Activated T-cell treated with anti-CD3 and anti-CD28 coated beads for 24 hours (primary cell): ENCODE results near the gene MBOAT1.

Experiments
- DNase-seq: peaks from one replicate; pipeline ENCODE4 v3.0.0-alpha.2; 2020; ENCODE audit warnings: low read depth

The MBOAT1 gene

DNA sequence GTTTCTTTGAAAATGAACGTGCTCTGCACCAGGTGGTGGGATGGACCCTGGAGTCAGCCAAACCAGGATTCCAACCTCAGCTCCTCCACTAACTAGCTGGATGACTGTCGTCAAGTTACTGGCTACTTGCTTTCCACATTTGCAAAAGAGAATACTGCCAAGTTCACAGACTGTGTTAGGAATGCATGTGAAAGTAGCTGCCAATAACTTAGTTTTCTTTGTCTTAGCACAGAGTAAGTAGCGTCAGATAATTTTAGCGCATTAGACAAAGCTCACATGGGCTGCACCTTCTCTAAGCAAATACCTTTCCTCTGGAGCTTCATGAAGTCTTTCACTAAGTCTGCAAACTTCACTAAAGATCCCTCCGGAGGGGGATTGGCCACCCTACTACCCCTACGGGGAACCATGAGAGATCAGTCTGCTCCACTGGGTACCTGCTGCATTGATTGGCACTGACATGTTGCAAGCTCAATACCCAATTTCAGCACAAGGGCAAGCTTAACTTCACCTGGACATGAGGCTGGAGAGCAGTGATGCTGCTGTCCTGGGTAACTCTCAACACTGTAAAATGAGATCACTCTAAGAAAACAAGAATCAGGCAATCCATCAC is 113.9 kb downstream of the MBOAT1 start:
- no peak for DNase-seq

DNA sequence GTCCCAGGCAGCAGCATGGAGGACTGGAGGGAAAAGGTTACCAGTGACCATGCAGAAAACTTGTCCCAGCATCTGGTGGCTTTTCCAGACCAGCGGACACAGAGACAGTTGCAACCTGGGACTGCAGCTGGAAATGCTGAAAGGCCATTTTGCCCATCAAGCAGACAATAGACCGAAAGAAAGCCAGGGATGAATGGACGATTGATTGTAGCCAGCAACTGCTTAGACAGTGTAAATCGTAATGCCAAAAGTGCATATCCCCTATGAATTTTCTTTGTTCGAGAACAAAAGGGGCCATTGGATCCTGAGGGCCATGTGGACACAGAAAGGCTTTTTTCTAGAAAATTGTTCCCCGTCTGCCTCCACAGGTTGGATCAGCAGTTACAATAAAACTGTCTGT is 115.7 kb downstream of the MBOAT1 start:
- DNase-seq: no peak

DNA sequence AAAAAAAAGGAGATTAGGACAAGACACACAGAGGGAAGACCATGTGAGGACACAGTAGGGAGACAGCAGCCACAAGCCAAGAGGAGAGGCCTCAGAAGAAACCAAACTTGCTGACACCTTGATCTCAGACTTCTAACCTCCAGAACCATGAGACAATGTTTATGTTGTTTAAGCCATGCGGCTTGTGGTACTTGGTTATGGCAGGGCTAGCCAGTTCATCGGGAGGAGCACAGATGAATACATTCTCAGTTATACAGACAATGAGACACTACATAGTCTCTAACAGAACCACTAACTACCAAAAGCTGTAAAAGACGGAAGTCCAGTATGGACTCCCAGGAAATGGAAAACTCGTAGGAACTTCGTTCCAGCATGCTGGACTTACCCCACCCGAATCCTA is 116.8 kb downstream of the MBOAT1 start:
- DNase-seq: no peak

DNA sequence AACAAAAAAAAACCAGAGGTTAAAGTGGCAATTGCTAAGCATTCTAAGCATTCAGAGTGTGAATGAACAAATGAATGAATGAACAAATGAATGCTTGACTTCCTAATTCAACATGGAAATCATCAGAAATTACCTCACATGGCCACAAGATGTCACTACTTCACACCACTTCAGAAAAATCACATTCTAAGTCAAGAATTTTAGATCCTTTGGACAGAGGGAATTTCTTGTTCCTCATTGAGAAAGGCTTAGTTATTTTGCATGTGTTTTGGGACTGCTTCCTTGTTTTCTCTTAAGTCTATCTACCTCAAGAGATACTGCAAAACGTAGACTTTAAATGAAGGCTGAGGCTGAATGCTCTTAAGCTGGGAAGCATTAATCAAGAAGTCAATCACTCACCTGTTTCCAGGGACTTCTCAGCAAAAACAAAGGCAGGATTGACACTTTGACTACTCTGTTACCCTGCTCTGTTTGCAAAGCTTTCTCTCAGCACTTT is 120.2 kb downstream of the MBOAT1 start:
- DNase-seq: no peak

DNA sequence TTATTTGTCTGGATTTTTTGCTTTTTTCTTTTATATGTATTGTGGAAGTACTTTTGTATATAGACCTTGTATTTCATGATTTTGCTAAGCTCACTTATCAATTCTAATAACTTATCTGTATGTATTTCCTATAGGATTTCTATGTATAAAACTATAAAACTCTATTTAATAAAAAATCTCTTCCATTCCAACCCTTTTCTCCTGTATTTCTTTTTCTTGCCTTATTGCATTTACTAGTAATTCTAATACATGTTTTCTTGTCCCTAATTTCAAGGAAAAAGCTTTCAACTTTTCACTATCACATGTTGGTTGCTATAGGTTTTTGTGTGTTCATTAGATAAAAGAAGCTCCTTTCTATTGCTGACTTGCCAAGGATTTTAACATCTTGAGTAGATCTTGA is 125.3 kb downstream of the MBOAT1 start:
- no peak for DNase-seq

DNA sequence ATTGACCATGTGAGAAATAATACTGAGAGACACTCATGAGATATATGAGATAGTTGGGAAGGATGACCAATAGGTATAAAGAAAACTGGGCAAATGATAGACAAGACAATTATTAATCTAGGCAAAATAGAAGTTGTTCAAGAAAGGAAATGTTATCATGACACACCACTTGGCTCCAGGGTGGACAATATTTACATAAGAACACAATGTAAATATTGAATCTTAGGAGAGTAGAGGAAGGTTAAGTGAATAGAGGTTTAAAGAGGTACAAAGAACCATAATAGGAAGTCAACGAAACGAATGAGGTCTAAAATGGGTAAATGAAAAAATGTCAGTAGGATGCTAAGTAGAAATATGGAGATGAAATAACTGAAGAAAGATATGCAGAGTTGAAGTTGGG is 126.5 kb downstream of the MBOAT1 start:
- DNase-seq: no peak

DNA sequence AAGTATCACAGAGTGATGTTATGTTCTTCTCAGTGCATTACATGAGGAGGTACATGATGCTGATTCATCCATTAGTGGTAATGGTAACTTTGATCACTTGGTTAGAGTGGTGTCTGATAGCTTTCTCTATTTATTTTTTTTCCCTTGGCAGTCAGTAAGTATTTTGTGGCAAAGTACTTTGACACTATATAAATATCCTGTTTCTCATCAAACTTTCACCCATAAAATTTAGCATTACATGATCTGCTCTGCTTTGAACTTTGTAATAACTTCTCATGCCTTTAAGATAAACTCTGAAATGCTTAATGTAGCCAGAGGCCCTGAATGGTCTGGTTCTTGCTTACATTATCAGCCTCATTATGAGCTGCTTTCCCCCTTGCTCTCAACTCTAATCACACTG is 127.9 kb downstream of the MBOAT1 start:
- no peak for DNase-seq

DNA sequence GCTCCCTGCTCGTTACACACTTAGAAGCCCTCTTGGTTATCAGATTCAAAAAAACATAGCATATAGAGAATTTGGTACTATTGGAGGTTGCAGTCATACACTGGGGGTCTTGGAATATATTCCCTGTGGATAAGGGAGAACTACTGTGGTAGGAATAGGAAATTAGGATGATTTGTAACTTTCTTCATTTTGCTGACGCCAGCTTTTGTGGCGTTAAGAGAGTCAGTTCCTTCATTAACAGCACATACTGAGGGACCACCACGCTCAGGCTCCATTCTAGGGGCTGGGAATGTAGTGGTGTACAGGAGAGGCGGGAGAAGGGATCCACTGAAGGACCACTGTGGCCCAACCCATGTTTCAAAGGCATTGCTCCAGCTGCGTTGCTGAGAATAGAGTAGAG is 140.3 kb downstream of the MBOAT1 start:
- DNase-seq: no peak

DNA sequence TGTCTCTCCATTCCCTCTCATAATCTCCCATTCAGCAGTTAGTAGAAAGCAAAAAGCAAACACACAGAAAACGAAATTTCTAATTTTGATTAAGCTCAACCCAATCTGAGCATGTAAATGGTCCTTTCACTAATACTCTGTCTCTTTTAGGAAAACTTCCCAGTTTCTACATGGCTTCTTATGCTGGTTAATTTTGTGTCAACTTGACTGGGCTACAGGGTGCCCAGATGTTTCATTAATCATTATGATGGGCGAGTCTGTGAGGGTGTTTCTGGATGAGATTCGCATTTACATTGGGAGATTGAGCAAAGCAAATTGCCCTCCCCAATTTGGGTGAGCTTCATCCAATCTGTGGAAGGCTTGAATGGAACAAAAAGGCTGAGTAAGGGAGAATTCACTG is 142.2 kb downstream of the MBOAT1 start:
- no peak for DNase-seq

DNA sequence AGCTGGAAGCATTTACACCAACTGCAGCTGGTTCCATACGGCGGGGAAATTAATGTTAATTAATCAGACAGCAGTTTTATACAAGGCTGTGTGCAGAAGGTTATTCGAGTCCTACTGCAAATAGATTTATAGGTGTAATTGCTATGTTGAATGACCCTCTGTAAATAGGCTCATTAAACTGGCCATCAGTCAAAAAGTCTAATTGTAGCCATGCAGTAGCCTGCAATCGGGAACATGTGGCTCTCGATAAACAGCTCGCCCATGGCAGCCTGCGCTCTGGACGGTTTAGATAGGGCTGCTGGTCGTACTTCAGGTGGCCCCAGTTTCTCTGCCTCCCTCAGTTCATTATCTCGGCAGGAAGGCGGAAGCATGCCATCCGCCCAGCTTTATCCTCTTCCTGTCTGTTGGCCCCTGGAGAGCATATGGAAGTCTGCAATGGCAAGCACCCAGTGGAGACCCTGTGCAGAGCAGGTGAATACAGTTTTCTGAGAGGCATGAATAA is 143.2 kb downstream of the MBOAT1 start:
- no peak for DNase-seq

DNA sequence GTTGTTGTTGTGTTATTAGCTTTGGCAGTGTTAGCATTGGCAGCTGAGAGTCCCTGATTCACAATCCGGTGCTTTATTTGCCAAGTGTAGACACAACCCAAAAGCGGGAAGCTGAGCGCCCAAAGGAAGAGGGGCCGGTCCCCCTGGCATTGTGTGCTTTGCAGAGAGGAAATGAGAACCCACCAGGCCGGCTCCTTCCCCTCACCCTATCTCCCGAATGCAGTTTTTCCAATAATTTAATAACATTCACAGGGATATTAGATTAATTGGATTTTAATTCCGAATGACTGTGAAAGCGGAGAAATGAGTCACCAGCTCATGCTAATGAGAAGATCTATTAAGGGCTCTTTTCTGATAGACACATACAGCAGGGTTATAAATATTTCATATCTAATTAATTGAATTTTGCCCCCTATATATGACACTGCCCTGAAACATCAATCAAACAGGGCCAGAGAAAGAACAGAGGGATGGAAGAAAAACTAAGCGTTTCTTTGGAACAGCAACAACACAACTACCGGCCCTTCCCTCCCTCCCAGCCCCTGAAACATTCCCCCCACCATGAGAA is 143.8 kb downstream of the MBOAT1 start:
- DNase-seq: no peak

DNA sequence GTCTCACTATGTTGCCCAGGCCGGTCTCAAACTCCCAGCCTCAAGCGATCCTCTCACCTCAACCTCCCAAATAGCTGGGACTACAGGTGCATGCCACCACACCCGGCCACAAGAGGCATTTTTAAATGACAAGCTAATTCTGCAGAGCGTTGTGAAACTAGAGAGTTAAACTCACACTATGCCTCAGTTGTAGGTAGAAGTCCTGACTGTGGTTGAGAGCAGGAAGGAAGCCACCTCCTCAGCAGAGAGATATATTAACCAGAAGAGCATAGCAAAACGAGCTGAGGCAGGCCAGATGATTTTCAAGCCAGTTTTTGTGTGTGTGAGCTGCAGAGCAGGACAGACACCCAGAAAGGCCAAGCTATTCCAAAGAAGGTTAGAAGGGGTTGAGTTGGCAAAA is 150.3 kb downstream of the MBOAT1 start:
- no peak for DNase-seq

DNA sequence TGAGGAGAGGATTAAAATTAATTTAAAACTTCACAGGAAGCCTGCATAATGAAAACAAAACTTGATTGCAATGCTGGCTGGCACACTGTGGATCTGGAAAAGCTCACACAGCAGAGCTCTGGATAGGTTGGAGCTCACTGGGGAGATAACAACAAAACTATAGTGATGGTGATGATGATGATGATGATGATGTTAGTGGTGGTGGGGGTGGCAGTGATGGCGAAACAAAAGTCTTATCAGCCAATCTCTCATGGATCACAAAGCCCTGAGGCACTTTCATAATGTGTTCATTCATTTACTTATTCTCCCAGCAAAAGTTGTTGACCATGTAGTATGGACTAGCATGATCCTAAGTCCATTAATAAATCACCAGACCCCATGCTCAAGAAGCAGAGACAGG is 152.0 kb downstream of the MBOAT1 start:
- no peak for DNase-seq

DNA sequence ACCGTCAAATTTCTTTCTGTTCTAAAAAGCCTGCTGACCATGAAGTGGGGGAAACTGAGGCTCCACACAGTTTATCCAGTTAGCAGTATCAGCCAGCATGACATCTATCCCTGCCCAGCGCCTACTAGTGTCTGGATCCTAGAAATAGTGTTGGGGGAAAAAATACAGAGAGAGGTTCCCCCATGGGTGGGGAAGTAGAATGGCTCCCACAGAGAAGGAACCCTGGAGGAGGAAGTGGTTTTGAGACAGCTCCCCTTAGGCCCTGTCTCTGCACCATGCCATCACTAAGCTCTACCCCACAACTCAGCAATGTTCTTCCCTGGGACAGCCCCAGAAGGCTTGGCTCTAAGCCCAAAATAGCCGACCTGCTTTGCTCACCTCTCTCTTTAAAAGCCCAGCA is 153.4 kb downstream of the MBOAT1 start:
- no peak for DNase-seq

DNA sequence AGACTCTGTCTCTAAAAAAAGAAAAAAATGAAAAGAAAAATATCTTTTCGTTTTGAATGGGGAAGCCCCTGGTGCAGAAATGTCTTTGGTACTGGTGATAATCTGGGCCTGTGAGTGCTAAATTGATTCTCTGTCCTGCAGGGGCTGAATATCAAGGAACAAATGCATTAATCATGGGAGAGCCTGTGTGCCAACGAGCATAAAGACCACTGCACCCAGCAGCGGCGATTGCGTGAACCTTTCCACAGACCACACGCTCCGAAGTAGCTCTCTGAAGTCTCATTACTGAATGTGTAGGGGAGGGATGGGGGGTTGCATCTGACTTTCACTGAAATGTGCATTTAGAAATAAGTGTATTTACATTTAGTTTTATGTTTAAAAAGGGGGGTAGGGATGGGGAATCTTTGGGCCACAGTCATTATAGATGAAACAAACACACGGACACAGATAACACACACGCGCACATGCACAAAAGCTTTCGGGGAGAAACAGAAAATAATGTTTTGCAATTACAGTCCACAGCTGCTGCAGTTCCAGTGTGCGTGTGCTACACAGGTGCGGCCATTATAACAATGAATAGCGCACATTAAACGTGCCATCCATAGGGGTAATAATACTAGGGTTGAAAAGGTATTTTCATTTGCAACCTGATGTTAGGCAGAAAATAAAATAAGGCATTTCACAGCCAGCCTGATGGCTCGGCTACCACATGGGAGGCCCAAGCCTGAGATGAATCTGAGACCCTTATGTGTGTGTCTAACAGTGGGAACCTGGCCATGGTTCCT is 154.0 kb downstream of the MBOAT1 start:
- no peak for DNase-seq

DNA sequence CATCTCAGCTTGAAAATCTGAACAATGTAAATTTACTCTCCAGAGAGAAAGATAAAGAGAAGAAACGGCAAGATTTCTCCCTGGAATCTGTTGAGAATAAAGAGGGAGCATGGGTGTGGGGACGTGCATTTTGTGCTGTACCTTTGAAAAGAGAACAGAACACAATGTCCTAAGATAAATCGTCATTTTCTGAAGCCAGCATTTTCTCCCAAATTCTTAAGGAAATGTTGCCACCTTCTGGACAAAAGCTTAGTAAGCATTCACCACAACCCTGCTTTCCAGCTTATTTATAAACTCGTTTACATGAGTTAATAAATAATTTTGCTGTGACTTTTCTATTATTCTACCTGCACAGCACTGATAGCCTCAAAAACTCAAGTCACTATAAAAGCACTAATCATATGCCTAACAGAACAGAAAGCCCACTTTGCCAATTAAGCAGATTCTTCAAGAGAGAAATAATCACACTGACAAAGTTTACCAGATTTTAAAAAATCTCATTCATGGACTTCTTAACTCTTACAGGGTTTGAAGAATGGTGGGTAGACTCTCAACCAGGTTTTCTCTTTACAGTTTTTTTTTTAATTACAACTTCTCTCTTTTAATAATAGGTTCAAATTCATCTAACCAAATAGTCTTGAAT is 155.8 kb downstream of the MBOAT1 start:
- DNase-seq: no peak

DNA sequence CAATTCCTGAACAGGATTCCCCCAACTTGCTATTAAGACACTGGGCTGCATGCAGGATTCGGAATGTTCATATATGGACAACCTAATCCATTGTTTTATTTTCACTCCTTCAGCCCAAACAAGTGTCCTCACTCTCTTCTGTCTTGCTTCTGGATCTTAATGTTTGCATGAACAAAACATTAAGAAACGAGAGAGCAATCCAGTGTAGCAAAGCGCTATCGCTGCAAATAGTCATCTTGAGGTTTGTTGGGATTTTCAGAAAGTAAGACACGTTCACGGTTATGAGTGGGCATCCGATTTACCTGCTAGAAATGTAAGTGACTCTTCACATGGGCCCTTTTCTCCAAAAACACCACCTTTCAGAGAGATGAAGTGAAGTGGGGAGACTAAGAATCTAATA is 156.4 kb downstream of the MBOAT1 start:
- no peak for DNase-seq
